ENCODE results near the gene RANBP10.

DNA sequence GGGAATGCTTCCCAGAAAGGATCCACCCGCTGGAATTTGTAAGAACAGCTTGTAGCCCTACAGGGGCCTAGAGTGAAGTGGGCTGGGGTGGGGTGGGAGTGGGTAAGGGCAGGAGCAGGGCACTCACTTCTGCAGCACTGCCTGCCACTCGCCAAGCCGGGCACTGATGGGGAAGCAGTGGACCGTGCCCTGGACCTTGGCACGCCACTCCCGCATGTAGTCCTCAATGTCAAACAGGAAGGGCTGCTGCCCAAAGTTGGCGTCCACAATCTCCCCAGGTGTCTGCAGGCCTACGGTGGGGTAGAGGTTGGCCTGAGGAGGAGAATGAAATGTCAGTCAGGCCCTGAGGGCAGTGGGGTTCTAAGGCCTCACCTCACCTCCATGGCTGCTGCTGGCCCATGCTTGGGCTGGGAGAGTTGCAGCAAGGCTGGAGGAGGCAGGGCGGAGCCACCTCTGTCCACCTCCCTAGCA is 71.6 kb downstream of the RANBP10 start:
- TF ChIP-seq POLR2A (IDR thresholded peaks at IDR 0.05; ENCODE audit: low read depth, low read length) = no peak
- TF ChIP-seq, protein P1, sequence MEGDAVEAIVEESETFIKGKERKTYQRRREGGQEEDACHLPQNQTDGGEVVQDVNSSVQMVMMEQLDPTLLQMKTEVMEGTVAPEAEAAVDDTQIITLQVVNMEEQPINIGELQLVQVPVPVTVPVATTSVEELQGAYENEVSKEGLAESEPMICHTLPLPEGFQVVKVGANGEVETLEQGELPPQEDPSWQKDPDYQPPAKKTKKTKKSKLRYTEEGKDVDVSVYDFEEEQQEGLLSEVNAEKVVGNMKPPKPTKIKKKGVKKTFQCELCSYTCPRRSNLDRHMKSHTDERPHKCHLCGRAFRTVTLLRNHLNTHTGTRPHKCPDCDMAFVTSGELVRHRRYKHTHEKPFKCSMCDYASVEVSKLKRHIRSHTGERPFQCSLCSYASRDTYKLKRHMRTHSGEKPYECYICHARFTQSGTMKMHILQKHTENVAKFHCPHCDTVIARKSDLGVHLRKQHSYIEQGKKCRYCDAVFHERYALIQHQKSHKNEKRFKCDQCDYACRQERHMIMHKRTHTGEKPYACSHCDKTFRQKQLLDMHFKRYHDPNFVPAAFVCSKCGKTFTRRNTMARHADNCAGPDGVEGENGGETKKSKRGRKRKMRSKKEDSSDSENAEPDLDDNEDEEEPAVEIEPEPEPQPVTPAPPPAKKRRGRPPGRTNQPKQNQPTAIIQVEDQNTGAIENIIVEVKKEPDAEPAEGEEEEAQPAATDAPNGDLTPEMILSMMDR (IDR thresholded peaks at IDR 0.05; ENCODE audit: extremely low read depth in 1 of 2, insufficient read depth in 1 of 2, low read depth in 1 of 2, low read length in 2 of 2) = no peak
- TF ChIP-seq POLR2AphosphoS5 (IDR thresholded peaks at IDR 0.05; ENCODE audit: insufficient read depth, low read depth, low read length) = no peak
- TF ChIP-seq, protein P2, sequence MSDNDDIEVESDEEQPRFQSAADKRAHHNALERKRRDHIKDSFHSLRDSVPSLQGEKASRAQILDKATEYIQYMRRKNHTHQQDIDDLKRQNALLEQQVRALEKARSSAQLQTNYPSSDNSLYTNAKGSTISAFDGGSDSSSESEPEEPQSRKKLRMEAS (IDR thresholded peaks at IDR 0.05; ENCODE audit: insufficient read depth, insufficient read length) = no peak
- no peak for TF ChIP-seq JUN (IDR thresholded peaks at IDR 0.05; ENCODE audit: borderline replicate concordance, insufficient read depth, insufficient read length, low read depth)
- no peak for TF ChIP-seq EZH2 (IDR thresholded peaks at IDR 0.05; ENCODE audit: borderline replicate concordance, low read depth, low read length, severe bottlenecking)
- TF ChIP-seq FOS (IDR thresholded peaks at IDR 0.05; ENCODE audit: borderline replicate concordance, insufficient read depth, low read length) = no peak

Data from endothelial cell of umbilical vein (primary cell).